Mesothelial cell of epicardium (in vitro differentiated cells): Measurements from ENCODE around the gene GIMAP8. TPM values are rescaled to one million over a fixed set of nuclear protein-coding genes. Genes with fewer than 3 reads are reported as not detected.

Source experiments
- DNase-seq, 2 experiments: peaks; one replicate each; pipeline ENCODE4 v3.0.0; 2021; ENCODE audit warnings: low spot score in 2 of 2; ENCODE audit not compliant: unreplicated experiment in 2 of 2
- H3K27ac Mint-ChIP-seq: 2 replicates; pipeline ENCODE4 v1.8.0; 2021; ENCODE audit warnings: mixed read lengths
- H3K27me3 Mint-ChIP-seq: 2 replicates; pipeline ENCODE4 v1.8.0; 2021; ENCODE audit warnings: low read depth, mixed read lengths
- H3K36me3 Mint-ChIP-seq: 2 replicates; pipeline ENCODE4 v1.8.0; 2021; ENCODE audit warnings: mixed read lengths
- H3K4me1 Mint-ChIP-seq: 2 replicates; pipeline ENCODE4 v1.8.0; 2021; ENCODE audit warnings: mixed read lengths
- H3K4me3 Mint-ChIP-seq: 2 replicates; pipeline ENCODE4 v1.8.0; 2021; ENCODE audit warnings: mild to moderate bottlenecking, moderate library complexity, mixed read lengths
- H3K9me3 Mint-ChIP-seq: 2 replicates; pipeline ENCODE4 v1.8.0; 2021; ENCODE audit warnings: mixed read lengths
- CTCF ChIP-seq: fragments of 200-600 bp; sonication (generic); IDR thresholded peaks from one replicate; pipeline ENCODE4 v1.5.0; 2021; ENCODE audit warnings: antibody characterized with exemption; ENCODE audit not compliant: unreplicated experiment
- total RNA-seq: library from RNA; stranded (reverse); gene quantifications from 3 replicates; pipeline ENCODE4 v1.2.1, GENCODE V29; 2021

GIMAP8 gene
- total RNA-seq, 1 donor from 2014 or later: not detected

GRCh38 chr7:150431839-150432658 lies 18.4 kb upstream of the GIMAP8 start:
- Mint-ChIP-seq H3K27ac (no peak overlapping the region), H3K36me3 (no peaks in the 10 kb centered on the region), H3K27me3 (peaks cover 36% of the 10 kb centered on the region), H3K4me1 (no peaks in the 10 kb centered on the region), H3K4me3 (no peak overlapping the region), H3K9me3 (no peaks in the 10 kb centered on the region)
- no peak for TF ChIP-seq CTCF
- DNase-seq: no peak

GRCh38 chr7:150432915-150433892 lies 17.2 kb upstream of the GIMAP8 start:
- H3K4me1 Mint-ChIP-seq: no peaks in the 10 kb centered on the region
- no peaks in the 10 kb centered on the region for H3K9me3 Mint-ChIP-seq
- no peak overlapping the region for H3K27ac Mint-ChIP-seq
- no peak for DNase-seq
- H3K36me3 Mint-ChIP-seq: no peaks in the 10 kb centered on the region
- TF ChIP-seq CTCF: no peak
- no peak overlapping the region for H3K4me3 Mint-ChIP-seq
- peaks cover 36% of the 10 kb centered on the region for H3K27me3 Mint-ChIP-seq

DNA sequence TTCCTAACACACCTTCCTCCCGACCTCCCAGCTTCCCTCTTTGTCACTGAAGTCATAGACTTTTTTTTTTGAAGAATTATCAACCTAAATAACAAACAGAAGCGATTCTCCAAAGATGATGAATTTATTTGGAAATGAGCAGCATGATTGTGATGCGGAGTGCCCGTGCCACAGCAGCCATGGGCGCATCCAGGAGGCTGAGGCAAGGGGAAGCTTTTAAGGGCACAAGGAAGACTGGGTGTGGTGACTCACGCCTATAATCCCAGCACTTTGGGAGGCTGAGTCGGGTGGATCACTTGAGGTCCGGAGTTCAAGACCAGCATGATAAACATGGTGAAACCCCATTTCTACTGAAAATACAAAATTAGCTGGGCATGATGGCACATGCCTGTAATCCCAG lies 16.2 kb upstream of the GIMAP8 start:
- no peaks in the 10 kb centered on the region for H3K36me3 Mint-ChIP-seq
- no peak for DNase-seq
- peaks cover 41% of the 10 kb centered on the region for H3K27me3 Mint-ChIP-seq
- no peaks in the 10 kb centered on the region for H3K9me3 Mint-ChIP-seq
- no peak for TF ChIP-seq CTCF
- no peak overlapping the region for H3K27ac Mint-ChIP-seq
- no peaks in the 10 kb centered on the region for H3K4me1 Mint-ChIP-seq
- no peak overlapping the region for H3K4me3 Mint-ChIP-seq

DNA sequence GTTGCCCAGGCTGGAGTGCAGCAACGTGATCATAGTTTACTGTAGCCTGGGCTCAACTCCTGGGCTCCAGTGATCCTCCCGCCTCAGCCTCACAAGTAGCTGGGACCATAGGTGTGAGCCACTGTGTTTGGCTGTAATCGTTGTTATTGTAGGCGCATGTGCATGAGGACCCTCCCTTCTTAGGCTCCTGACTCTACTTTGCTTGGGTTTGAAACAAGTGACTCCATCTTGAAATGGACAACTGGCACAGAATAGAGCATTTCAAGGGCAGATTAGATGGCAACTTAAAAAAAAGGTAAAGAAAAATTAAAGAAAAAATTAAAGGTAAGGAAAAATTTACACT lies 15.4 kb upstream of the GIMAP8 start:
- DNase-seq: no peak
- no peaks in the 10 kb centered on the region for H3K4me1 Mint-ChIP-seq
- TF ChIP-seq CTCF: no peak
- H3K27ac Mint-ChIP-seq: no peak overlapping the region
- peaks cover 43% of the 10 kb centered on the region for H3K27me3 Mint-ChIP-seq
- no peaks in the 10 kb centered on the region for H3K36me3 Mint-ChIP-seq
- H3K4me3 Mint-ChIP-seq: no peak overlapping the region
- H3K9me3 Mint-ChIP-seq: no peaks in the 10 kb centered on the region

DNA sequence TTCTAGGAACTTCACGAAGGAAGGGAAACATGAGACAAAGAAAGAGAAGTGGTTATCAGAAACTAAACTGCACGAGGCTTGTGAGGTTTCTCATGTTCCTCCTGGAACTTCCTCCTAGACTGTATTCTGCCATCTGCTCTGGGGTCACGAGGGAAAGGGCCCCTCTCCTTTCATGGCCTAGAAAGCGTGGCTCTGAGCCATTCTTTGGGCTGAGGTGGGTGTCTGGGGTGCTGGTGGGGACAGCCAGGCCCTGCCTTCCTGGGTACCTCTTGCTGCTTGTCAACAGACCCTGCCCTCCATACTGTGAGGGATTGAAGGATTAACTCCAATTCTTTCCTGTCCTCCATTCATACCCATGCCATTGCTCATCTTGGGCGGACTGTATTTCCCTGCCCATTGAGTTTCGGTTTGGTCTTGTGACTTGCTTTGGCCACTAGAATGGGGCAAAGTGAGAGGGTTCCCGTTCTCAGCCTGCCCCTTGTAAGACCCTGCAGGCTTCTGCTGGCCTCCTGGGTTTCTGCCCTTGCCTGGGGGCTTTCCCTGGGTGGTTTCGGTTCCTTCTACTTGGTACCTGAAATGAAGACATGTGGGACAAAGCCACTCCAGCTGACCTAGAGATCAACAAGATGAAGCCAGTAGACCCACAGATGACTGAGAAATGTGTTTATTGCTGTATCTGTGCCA lies 14.9 kb upstream of the GIMAP8 start:
- no peaks in the 10 kb centered on the region for H3K36me3 Mint-ChIP-seq
- no peaks in the 10 kb centered on the region for H3K4me1 Mint-ChIP-seq
- H3K4me3 Mint-ChIP-seq: no peak overlapping the region
- DNase-seq: no peak
- no peaks in the 10 kb centered on the region for H3K9me3 Mint-ChIP-seq
- H3K27me3 Mint-ChIP-seq: peaks cover 44% of the 10 kb centered on the region
- no peak overlapping the region for H3K27ac Mint-ChIP-seq
- TF ChIP-seq CTCF: no peak
